Ovary (tissue), 9 donors: Measurements from ENCODE around the gene SV2B. TPM values are rescaled to one million over a fixed set of nuclear protein-coding genes. Genes with fewer than 3 reads are reported as not detected.

Experiments
- DNase-seq, 5 donors: peaks; one replicate each; pipeline ENCODE4 v3.0.0-alpha.2; 2019 to 2020
- H3K27ac ChIP-seq, 2 donors: fragments of 200-600 bp; one replicate each; pipeline versions ENCODE4 v1.5.1 to v1.8.0; 2019 to 2022
- H3K27me3 ChIP-seq: fragments of 200-600 bp; one replicate; pipeline ENCODE4 v1.8.0; 2022
- H3K36me3 ChIP-seq: fragments of 200-600 bp; sonication (generic); one replicate; pipeline ENCODE4 v1.5.1; 2019
- H3K4me1 ChIP-seq: one replicate; pipeline ENCODE4 v1.8.1; 2013; ENCODE audit warnings: mild to moderate bottlenecking, moderate library complexity; ENCODE audit not compliant: insufficient read depth
- H3K4me3 ChIP-seq: fragments of 200-600 bp; sonication (generic); one replicate; pipeline ENCODE4 v1.5.1; 2017
- H3K9me3 ChIP-seq, 2 donors: fragments of 200-600 bp in 1 of 2; sonication (generic) in 1 of 2; one replicate each; pipeline versions ENCODE4 v1.5.1 to v1.8.1; 2013 to 2019; ENCODE audit warnings: mild to moderate bottlenecking in 1 of 2, moderate library complexity in 1 of 2
- CTCF ChIP-seq, 3 donors: fragments of 450-650 bp in 2 of 3; fragments of 200-600 bp in 1 of 3; IDR thresholded peaks; one replicate each; pipeline versions ENCODE4 v1.5.1 to v1.8.0; 2016 to 2022; ENCODE audit warnings: antibody characterized with exemption in 3 of 3, mild to moderate bottlenecking in 1 of 3
- EP300 ChIP-seq: sonication (generic); formaldehyde crosslinking; IDR thresholded peaks from one replicate; pipeline ENCODE4 v1.6.1; 2017; ENCODE audit warnings: antibody characterized with exemption
- POLR2A ChIP-seq: fragments of 450-650 bp; IDR thresholded peaks from one replicate; pipeline ENCODE4 v1.6.1; 2017; ENCODE audit warnings: antibody characterized with exemption, mild to moderate bottlenecking, moderate library complexity
- WGBS, 3 donors: extraction: QIAGEN DNeasy Blood & Tissue Kit in 1 of 3; methylation state at CpG; one replicate each; pipeline versions ENCODE4 v1.1.5 to v1.1.7; 2013 to 2017; 5-methylcytosine and 5-hydroxymethylcytosine counted together
- intact Hi-C, 4 donors: fragments of 100-400 bp; cut with DNase I; formaldehyde crosslinking; loops; one replicate each; pipeline versions ENCODE4 v1.11.0 to v1.15.1; 2022 to 2023
- polyA plus RNA-seq, 2 donors: library from polyadenylated mRNA; stranded (reverse); fragments of 200-250 nt in 1 of 2; fragments of 350-450 nt in 1 of 2; fragmentation: Illumina TruSeq in 1 of 2; extraction: RNeasy Lipid Tissue Mini Kit (QIAGEN cat#74804) in 1 of 2; gene quantifications; one replicate each; pipeline ENCODE4 v1.2.3, GENCODE V29; 2013 to 2014
- total RNA-seq, 7 donors: library from RNA; depleted of rRNA in 2 of 7; stranded (reverse); fragments of >200 nt in 2 of 7; fragmentation: NEBNext Ultra II Directional in 3 of 7; extraction: Animal tissue kit (Norgen Biotek cat#: 25700) in 3 of 7; gene quantifications; one replicate each; pipeline versions ENCODE4 v1.1.0 to v1.2.4, GENCODE V29; 2016 to 2023
- donor health status: DM: no; HTN: no; CAD: no; lungs with moderate emphysema.
- donor health status: DM: no; HTN: no; CAD: no.
- donor health status: Bipolar disorder and iron deficiency.
- donor health status: DM: yes; HTN: yes; CAD: no.
- donor health status: DM: no; HTN: no; CAD: no.
- donor health status: DM: yes; HTN: yes; CAD: no.

SV2B gene
- total and polyA plus RNA-seq, 9 donors = 0.10 to 1.3 (median 0.22) TPM; not detected in 1

GRCh38 chr15:91055548-91056331 is 44.3 kb upstream of the SV2B start:
- Histone ChIP-seq H3K27me3 (no peaks in the 10 kb centered on the region), H3K27ac (no peak overlapping the region), H3K9me3 (no peaks in the 10 kb centered on the region), H3K36me3 (no peaks in the 10 kb centered on the region), H3K4me1 (no peaks in the 10 kb centered on the region), H3K4me3 (no peak overlapping the region)
- DNase-seq = no peak
- intact Hi-C loops = no loop called here
- no peak for TF ChIP-seq CTCF (IDR thresholded peaks at IDR 0.05)
- TF ChIP-seq POLR2A = no peak
- TF ChIP-seq EP300 = no peak
- 22 to 25% (median 24%) methylated on average over 11 of the region's 11 CpGs for WGBS, 3 donors

DNA sequence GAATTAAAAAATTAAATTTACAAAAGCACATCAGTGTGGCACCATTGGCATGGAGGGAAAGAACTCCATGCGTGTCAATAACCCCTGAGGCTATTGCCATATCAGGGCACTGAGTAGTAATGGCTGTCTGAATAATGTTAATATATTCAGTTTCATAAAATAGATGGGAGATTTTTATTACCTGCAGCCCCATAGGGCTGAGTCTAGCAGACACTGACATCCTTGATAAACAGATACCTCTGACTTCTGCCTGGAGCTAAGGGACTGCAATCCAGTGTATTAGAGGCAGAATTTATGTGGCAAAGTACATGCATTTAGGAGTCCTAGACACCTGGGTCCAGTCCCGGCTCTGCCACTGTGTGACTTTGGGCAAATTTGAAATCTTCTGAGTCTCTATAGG is 38.8 kb upstream of the SV2B start:
- Histone ChIP-seq H3K27ac (no peak overlapping the region), H3K27me3 (no peaks in the 10 kb centered on the region), H3K4me1 (no peaks in the 10 kb centered on the region), H3K9me3 (no peaks in the 10 kb centered on the region), H3K4me3 (no peak overlapping the region), H3K36me3 (no peaks in the 10 kb centered on the region)
- DNase-seq = no peak
- intact Hi-C loops = loop anchor here in 1 of 4 donors (5.0 kb wide), 1 partner anchor 211 kb away; no protein-coding TSS in a partner anchor
- no peak for TF ChIP-seq CTCF (IDR thresholded peaks at IDR 0.05)
- TF ChIP-seq POLR2A = no peak
- TF ChIP-seq EP300 = no peak
- 68 to 84% (median 76%) methylated on average over 2 of the region's 2 CpGs for WGBS, 3 donors

DNA sequence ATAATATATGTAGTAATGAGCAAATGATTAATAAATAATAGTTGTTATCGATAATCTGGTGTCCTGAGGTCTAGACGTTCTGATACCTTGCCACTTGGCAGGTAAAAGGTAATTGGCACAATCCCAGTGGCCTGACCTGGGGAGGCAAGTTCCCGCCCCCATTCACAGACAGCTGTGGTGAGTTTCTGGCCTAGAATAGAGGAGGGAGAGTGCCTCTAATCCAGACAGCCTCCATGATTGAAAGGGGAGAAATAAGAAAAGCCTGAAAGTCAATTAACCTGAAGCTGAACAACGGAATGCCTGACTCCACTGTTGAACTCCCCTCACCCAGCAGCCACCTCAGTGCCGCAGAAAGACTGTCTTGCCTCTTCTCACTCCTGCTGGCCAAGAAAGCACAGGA is 38.1 kb upstream of the SV2B start:
- no peak overlapping the region for H3K27ac ChIP-seq
- H3K9me3 ChIP-seq = no peaks in the 10 kb centered on the region
- intact Hi-C loops = loop anchor here in 1 of 4 donors (5.0 kb wide), 1 partner anchor 210 kb away; no protein-coding TSS in a partner anchor
- no peaks in the 10 kb centered on the region for H3K4me1 ChIP-seq
- WGBS, 3 donors = 53 to 61% (median 57%) methylated on average over 5 of the region's 5 CpGs
- DNase-seq = no peak
- TF ChIP-seq POLR2A = no peak
- TF ChIP-seq CTCF (IDR thresholded peaks at IDR 0.05) = no peak
- no peak for TF ChIP-seq EP300
- no peaks in the 10 kb centered on the region for H3K27me3 ChIP-seq
- no peaks in the 10 kb centered on the region for H3K36me3 ChIP-seq
- H3K4me3 ChIP-seq = no peak overlapping the region

GRCh38 chr15:91065505-91065904 is 34.6 kb upstream of the SV2B start:
- Histone ChIP-seq H3K4me3 (no peak overlapping the region), H3K9me3 (no peaks in the 10 kb centered on the region), H3K4me1 (no peaks in the 10 kb centered on the region), H3K27ac (no peak overlapping the region), H3K36me3 (no peaks in the 10 kb centered on the region), H3K27me3 (no peaks in the 10 kb centered on the region)
- intact Hi-C loops = no loop called here
- DNase-seq = no peak
- TF ChIP-seq POLR2A (no peak), EP300 (no peak), CTCF (IDR thresholded peaks at IDR 0.05) (no peak)
- 68 to 80% (median 80%) methylated on average over 2 of the region's 2 CpGs for WGBS, 3 donors
